HepG2 (cell line): Measurements from ENCODE around the gene FZD4. TPM values are rescaled to one million over a fixed set of nuclear protein-coding genes. Genes with fewer than 3 reads are reported as not detected.

Experiments used
- ARID4A ChIP-seq: sonication (generic); formaldehyde crosslinking; IDR thresholded peaks from 2 replicates; pipeline ENCODE4 v1.5.0; 2020; ENCODE audit warnings: mild to moderate bottlenecking, missing genetic modification reagents, borderline replicate concordance
- FOXK2 ChIP-seq: fragments of 450-650 bp; IDR thresholded peaks from 2 replicates; pipeline ENCODE4 v1.6.1; 2016
- FOXP4 ChIP-seq: sonication (generic); formaldehyde crosslinking; IDR thresholded peaks from 2 replicates; pipeline ENCODE4 v1.4.0; 2020; ENCODE audit warnings: missing genetic modification reagents
- HINFP ChIP-seq: sonication (generic); formaldehyde crosslinking; IDR thresholded peaks from 2 replicates; pipeline ENCODE4 v1.4.0; 2020; ENCODE audit warnings: low read depth, mild to moderate bottlenecking, missing genetic modification reagents
- KDM6A ChIP-seq: IDR thresholded peaks from 2 replicates; pipeline ENCODE4 v1.6.1; 2016; ENCODE audit warnings: low read depth
- MEIS1 ChIP-seq: sonication (generic); formaldehyde crosslinking; IDR thresholded peaks from 2 replicates; pipeline ENCODE4 v1.9.0; 2021; ENCODE audit warnings: mild to moderate bottlenecking, missing genetic modification reagents, moderate library complexity, borderline replicate concordance
- RORA ChIP-seq: sonication (generic); formaldehyde crosslinking; IDR thresholded peaks from 2 replicates; pipeline ENCODE4 v1.5.0; 2020; ENCODE audit warnings: mild to moderate bottlenecking, missing genetic modification reagents, moderate library complexity
- TBL1XR1 ChIP-seq: fragments of 150-350 bp; IDR thresholded peaks from 2 replicates; pipeline ENCODE4 v1.6.1; 2014; ENCODE audit warnings: borderline replicate concordance, low read length; ENCODE audit not compliant: partially characterized antibody
- ZNF567 ChIP-seq: sonication (generic); formaldehyde crosslinking; IDR thresholded peaks from 2 replicates; pipeline ENCODE4 v1.8.1; 2023; ENCODE audit warnings: mild to moderate bottlenecking, missing genetic modification reagents, borderline replicate concordance
- polyA plus RNA-seq, 8 experiments: library from polyadenylated mRNA; depleted of rRNA in 3 of 8; stranded (reverse) in 7 of 8; unstranded in 1 of 8; fragments of >200 nt; fragmentation: Illumina TruSeq in 4 of 8; extraction: Trizol in 4 of 8; gene quantifications; 2 replicates each; pipeline versions ENCODE4 v1.2.1 to v1.2.3, GENCODE V29; 2011 to 2016; ENCODE audit warnings: low read depth in 4 of 8, missing spikeins in 1 of 8, mixed read lengths in 1 of 8; ENCODE audit not compliant: insufficient read depth in 1 of 8
- total RNA-seq, 5 experiments: library from RNA; depleted of rRNA; stranded (reverse); fragments of >200 nt; fragmentation: Illumina TruSeq; extraction: Trizol; gene quantifications; 2 replicates each; pipeline ENCODE4 v1.2.3, GENCODE V29; 2016; ENCODE audit warnings: low read depth in 1 of 5
- TF ChIP-seq, protein P1 (sequence below): IDR thresholded peaks from 2 replicates; pipeline ENCODE4 v1.6.1; 2016
- TF ChIP-seq, protein P2 (sequence below): sonication (generic); formaldehyde crosslinking; IDR thresholded peaks from 2 replicates; pipeline ENCODE4 v1.4.0; 2020; ENCODE audit warnings: mild to moderate bottlenecking, missing genetic modification reagents, borderline replicate concordance

FZD4 gene
- total and polyA plus RNA-seq, 2 of the 13 experiments (the other 11 are each of a cell fraction or from before 2014, with no cell fraction given), result 46.5 to 70.4 TPM

GRCh38 chr11:86999859-87000753 is 44.9 kb upstream of the FZD4 start (continued):
- TF ChIP-seq HINFP, result 0 out of 2 replicates have a peak, but pooled peaks have one; percentile 28
- 0 out of 2 replicates have a peak, but pooled peaks have one; percentile 61 for TF ChIP-seq FOXK2
- peak; percentile 74 for TF ChIP-seq KDM6A (CRISPR knock-in tag)
- TF ChIP-seq RORA (CRISPR knock-in tag), result peak; percentile 92
- peak; percentile 96 for TF ChIP-seq FOXP4 (CRISPR knock-in tag)
- TF ChIP-seq TBL1XR1, result peak; percentile 9
- TF ChIP-seq MEIS1 (CRISPR knock-in tag), result peak; percentile 61; the same call in 1 of the 2 replicates
- TF ChIP-seq, protein P1, sequence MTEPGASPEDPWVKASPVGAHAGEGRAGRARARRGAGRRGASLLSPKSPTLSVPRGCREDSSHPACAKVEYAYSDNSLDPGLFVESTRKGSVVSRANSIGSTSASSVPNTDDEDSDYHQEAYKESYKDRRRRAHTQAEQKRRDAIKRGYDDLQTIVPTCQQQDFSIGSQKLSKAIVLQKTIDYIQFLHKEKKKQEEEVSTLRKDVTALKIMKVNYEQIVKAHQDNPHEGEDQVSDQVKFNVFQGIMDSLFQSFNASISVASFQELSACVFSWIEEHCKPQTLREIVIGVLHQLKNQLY (CRISPR knock-in tag), result peak; percentile 47; the same call in 1 of the 2 replicates
- no peak for TF ChIP-seq ZNF567 (CRISPR knock-in tag)
- TF ChIP-seq ARID4A, result peak; percentile 33; the same call in 1 of the 2 replicates
- TF ChIP-seq, protein P2, sequence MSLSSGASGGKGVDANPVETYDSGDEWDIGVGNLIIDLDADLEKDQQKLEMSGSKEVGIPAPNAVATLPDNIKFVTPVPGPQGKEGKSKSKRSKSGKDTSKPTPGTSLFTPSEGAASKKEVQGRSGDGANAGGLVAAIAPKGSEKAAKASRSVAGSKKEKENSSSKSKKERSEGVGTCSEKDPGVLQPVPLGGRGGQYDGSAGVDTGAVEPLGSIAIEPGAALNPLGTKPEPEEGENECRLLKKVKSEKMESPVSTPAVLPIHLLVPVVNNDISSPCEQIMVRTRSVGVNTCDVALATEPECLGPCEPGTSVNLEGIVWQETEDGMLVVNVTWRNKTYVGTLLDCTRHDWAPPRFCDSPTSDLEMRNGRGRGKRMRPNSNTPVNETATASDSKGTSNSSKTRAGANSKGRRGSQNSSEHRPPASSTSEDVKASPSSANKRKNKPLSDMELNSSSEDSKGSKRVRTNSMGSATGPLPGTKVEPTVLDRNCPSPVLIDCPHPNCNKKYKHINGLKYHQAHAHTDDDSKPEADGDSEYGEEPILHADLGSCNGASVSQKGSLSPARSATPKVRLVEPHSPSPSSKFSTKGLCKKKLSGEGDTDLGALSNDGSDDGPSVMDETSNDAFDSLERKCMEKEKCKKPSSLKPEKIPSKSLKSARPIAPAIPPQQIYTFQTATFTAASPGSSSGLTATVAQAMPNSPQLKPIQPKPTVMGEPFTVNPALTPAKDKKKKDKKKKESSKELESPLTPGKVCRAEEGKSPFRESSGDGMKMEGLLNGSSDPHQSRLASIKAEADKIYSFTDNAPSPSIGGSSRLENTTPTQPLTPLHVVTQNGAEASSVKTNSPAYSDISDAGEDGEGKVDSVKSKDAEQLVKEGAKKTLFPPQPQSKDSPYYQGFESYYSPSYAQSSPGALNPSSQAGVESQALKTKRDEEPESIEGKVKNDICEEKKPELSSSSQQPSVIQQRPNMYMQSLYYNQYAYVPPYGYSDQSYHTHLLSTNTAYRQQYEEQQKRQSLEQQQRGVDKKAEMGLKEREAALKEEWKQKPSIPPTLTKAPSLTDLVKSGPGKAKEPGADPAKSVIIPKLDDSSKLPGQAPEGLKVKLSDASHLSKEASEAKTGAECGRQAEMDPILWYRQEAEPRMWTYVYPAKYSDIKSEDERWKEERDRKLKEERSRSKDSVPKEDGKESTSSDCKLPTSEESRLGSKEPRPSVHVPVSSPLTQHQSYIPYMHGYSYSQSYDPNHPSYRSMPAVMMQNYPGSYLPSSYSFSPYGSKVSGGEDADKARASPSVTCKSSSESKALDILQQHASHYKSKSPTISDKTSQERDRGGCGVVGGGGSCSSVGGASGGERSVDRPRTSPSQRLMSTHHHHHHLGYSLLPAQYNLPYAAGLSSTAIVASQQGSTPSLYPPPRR, result peak; percentile 94
